Keratinocyte (primary cell): ENCODE measurements around the gene DYNC2I2.

ENCODE experiments used
- EZH2 ChIP-seq: IDR thresholded peaks from one replicate; pipeline ENCODE4 v1.6.1; 2012; ENCODE audit warnings: inconsistent platforms, mild to moderate bottlenecking, low read length, moderate library complexity
- TF ChIP-seq, protein P1 (sequence below), 3 experiments: IDR thresholded peaks in 1 of 3; conservative IDR thresholded peaks in 1 of 3; optimal IDR thresholded peaks in 1 of 3; 2 replicates in 2 of 3; 3 replicates in 1 of 3; pipeline versions ENCODE3 to v1.5.1; 2011; ENCODE audit warnings: low read length in 3 of 3, mild to moderate bottlenecking in 3 of 3, moderate library complexity in 2 of 3, control low read depth in 1 of 3, inconsistent platforms in 1 of 3; ENCODE audit not compliant: insufficient read depth in 2 of 3; ENCODE audit errors: extremely low read depth in 1 of 3

GRCh38 chr9:128610897-128611296 lies 45.8 kb downstream of the DYNC2I2 start:
- TF ChIP-seq, protein P1, sequence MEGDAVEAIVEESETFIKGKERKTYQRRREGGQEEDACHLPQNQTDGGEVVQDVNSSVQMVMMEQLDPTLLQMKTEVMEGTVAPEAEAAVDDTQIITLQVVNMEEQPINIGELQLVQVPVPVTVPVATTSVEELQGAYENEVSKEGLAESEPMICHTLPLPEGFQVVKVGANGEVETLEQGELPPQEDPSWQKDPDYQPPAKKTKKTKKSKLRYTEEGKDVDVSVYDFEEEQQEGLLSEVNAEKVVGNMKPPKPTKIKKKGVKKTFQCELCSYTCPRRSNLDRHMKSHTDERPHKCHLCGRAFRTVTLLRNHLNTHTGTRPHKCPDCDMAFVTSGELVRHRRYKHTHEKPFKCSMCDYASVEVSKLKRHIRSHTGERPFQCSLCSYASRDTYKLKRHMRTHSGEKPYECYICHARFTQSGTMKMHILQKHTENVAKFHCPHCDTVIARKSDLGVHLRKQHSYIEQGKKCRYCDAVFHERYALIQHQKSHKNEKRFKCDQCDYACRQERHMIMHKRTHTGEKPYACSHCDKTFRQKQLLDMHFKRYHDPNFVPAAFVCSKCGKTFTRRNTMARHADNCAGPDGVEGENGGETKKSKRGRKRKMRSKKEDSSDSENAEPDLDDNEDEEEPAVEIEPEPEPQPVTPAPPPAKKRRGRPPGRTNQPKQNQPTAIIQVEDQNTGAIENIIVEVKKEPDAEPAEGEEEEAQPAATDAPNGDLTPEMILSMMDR (optimal IDR thresholded peaks at IDR 0.05 in 1 of 3, IDR thresholded peaks at IDR 0.05 in 1 of 3, conservative IDR thresholded peaks at IDR 0.05 in 1 of 3; ENCODE audit: extremely low read depth in 1 of 3, insufficient read depth in 2 of 3, low read length in 3 of 3), result no peak
- no peak for TF ChIP-seq EZH2
